HCT116 (cell line): ENCODE measurements around the gene HHIPL2. TPM values are rescaled to one million over a fixed set of nuclear protein-coding genes. Genes with fewer than 3 reads are reported as not detected.

Source experiments
- ATAC-seq: fragments of 200-7000 bp; cut with Tn5 transposase; 2 replicates; pipeline ENCODE4 v1.9.1; 2020; ENCODE audit warnings: mild to moderate bottlenecking, moderate library complexity
- BruUV-seq: library from RNA; stranded (reverse); fragments of 400-500 nt; replicated peaks from 2 replicates; lab custom pipeline; 2021; lab: Mats Ljungman, UMichigan
- CTCF ChIA-PET: fragments of 300-600 bp; sonication (Branson Sonifier 250); formaldehyde crosslinking; loops from one replicate; lab custom pipeline; 2021; ENCODE audit warnings: antibody characterized with exemption; lab: Charles Lee
- POLR2A ChIA-PET: fragments of 300-600, 350-600 bp; sonication (Branson Sonifier 250); formaldehyde crosslinking; loops from one replicate; lab custom pipeline; 2021; ENCODE audit warnings: antibody characterized with exemption; lab: Charles Lee
- RAD21 ChIA-PET, 2 experiments: fragments of 300-600 bp; sonication (Branson Sonifier 250); formaldehyde crosslinking; loops; one replicate each; lab custom pipeline; 2023; ENCODE audit warnings: low total read pairs in 2 of 2; ENCODE audit not compliant: uncharacterized antibody in 2 of 2, unreplicated experiment in 2 of 2, low non-redundant PET in 1 of 2; lab: Charles Lee
- DNase-seq: peaks from one replicate; pipeline ENCODE4 v3.0.0-alpha.2; 2010; ENCODE audit warnings: low read depth, low spot score
- H2AFZ ChIP-seq: fragments of 200-600 bp; shearing (Covaris generic), sonication (generic); 2 replicates; pipeline ENCODE4 v1.6.1; 2017; ENCODE audit warnings: low read depth, mixed run types, mixed read lengths, antibody characterized with exemption, low read length; ENCODE audit not compliant: poor library complexity, severe bottlenecking
- H3K27ac ChIP-seq: 2 replicates; pipeline ENCODE4 v1.5.1; 2012; ENCODE audit warnings: low read depth, low read length
- H3K27me3 ChIP-seq: fragments of 200-600 bp; sonication (generic); 2 replicates; pipeline ENCODE4 v1.6.1; 2016; ENCODE audit warnings: mixed run types, low read length, mixed read lengths; ENCODE audit not compliant: insufficient read depth
- H3K36me3 ChIP-seq, 2 experiments: fragments of 200-500 bp in 1 of 2; fragments of 200-600 bp in 1 of 2; sonication (Bioruptor generic) in 1 of 2; sonication (generic) in 1 of 2; 2 replicates each; pipeline versions ENCODE4 v1.5.1 to v1.6.1; 2014 to 2016; ENCODE audit warnings: low read length in 2 of 2, inconsistent platforms in 1 of 2, mixed read lengths in 1 of 2, mixed run types in 1 of 2; ENCODE audit not compliant: insufficient read depth in 2 of 2, control insufficient read depth in 1 of 2
- H3K4me1 ChIP-seq, 2 experiments: fragments of 200-600 bp in 1 of 2; sonication (generic) in 1 of 2; 2 replicates each; pipeline versions ENCODE4 v1.5.1 to v1.6.1; 2012 to 2017; ENCODE audit warnings: low read length in 2 of 2, inconsistent platforms in 1 of 2, mild to moderate bottlenecking in 1 of 2, mixed read lengths in 1 of 2, mixed run types in 1 of 2, moderate library complexity in 1 of 2; ENCODE audit not compliant: insufficient read depth in 2 of 2, control insufficient read depth in 1 of 2
- H3K4me2 ChIP-seq: fragments of 200-600 bp; sonication (generic); 2 replicates; pipeline ENCODE4 v1.6.1; 2017; ENCODE audit warnings: mixed run types, low read length, mixed read lengths
- H3K4me3 ChIP-seq, 2 experiments: fragments of 200-600 bp in 1 of 2; sonication (generic) in 1 of 2; replicated peaks in 1 of 2; 2 replicates each; pipeline ENCODE4 v1.5.1; 2011 to 2016; ENCODE audit warnings: low read length in 2 of 2, control low read depth in 1 of 2, low read depth in 1 of 2, mild to moderate bottlenecking in 1 of 2, mixed read lengths in 1 of 2, mixed run types in 1 of 2
- H3K79me2 ChIP-seq: fragments of 200-600 bp; sonication (generic); 2 replicates; pipeline ENCODE4 v1.6.1; 2017; ENCODE audit warnings: mild to moderate bottlenecking, mixed run types, low read length, moderate library complexity, mixed read lengths; ENCODE audit not compliant: insufficient read depth
- H3K9ac ChIP-seq: fragments of 200-600 bp; sonication (generic); 2 replicates; pipeline ENCODE4 v1.6.1; 2016; ENCODE audit warnings: low read length, mixed read lengths
- H3K9me2 ChIP-seq: fragments of 200-600 bp; sonication (generic), shearing (Covaris generic); 2 replicates; pipeline ENCODE4 v1.6.1; 2017; ENCODE audit warnings: mixed run types, mild to moderate bottlenecking, moderate library complexity; ENCODE audit not compliant: insufficient read depth
- H3K9me3 ChIP-seq, 2 experiments: fragments of 200-500 bp in 1 of 2; fragments of 200-600 bp in 1 of 2; sonication (Bioruptor generic) in 1 of 2; sonication (generic) in 1 of 2; 2 replicates each; pipeline ENCODE4 v1.6.1; 2014 to 2017; ENCODE audit warnings: low read length in 2 of 2, mixed read lengths in 2 of 2, inconsistent platforms in 1 of 2, low read depth in 1 of 2, mild to moderate bottlenecking in 1 of 2, mixed run types in 1 of 2, moderate library complexity in 1 of 2; ENCODE audit not compliant: control insufficient read depth in 1 of 2, insufficient read depth in 1 of 2
- H4K20me1 ChIP-seq: fragments of 200-600 bp; sonication (generic), shearing (Covaris generic); 2 replicates; pipeline ENCODE4 v1.6.1; 2017; ENCODE audit warnings: mixed run types, mild to moderate bottlenecking, moderate library complexity; ENCODE audit not compliant: insufficient read depth
- CBX3 ChIP-seq: IDR thresholded peaks from 2 replicates; pipeline ENCODE4 v1.6.1; 2012; ENCODE audit warnings: low read depth
- CEBPB ChIP-seq: IDR thresholded peaks from 2 replicates; pipeline ENCODE4 v1.6.1; 2012; ENCODE audit warnings: low read depth
- EGR1 ChIP-seq: IDR thresholded peaks from 2 replicates; pipeline ENCODE4 v1.6.1; 2012; ENCODE audit warnings: low read depth
- ELF1 ChIP-seq: IDR thresholded peaks from 2 replicates; pipeline ENCODE4 v1.6.1; 2012; ENCODE audit warnings: low read depth, borderline replicate concordance
- EZH2phosphoT487 ChIP-seq: fragments of 200-600 bp; IDR thresholded peaks from 2 replicates; pipeline ENCODE4 v1.6.1; 2018; ENCODE audit warnings: antibody characterized with exemption, borderline replicate concordance
- FOSL1 ChIP-seq: IDR thresholded peaks from 2 replicates; pipeline ENCODE4 v1.6.1; 2012; ENCODE audit warnings: low read depth
- POLR2A ChIP-seq: IDR thresholded peaks from 2 replicates; pipeline ENCODE4 v1.7.0; 2011; ENCODE audit warnings: borderline replicate concordance; ENCODE audit not compliant: insufficient read depth, insufficient read length; ENCODE audit errors: extremely low read depth
- POLR2AphosphoS5 ChIP-seq: IDR thresholded peaks from 2 replicates; pipeline ENCODE4 v1.6.1; 2011; ENCODE audit warnings: mild to moderate bottlenecking, low read depth, low read length, moderate library complexity
- RAD21 ChIP-seq: IDR thresholded peaks from 2 replicates; pipeline ENCODE4 v1.6.1; 2012; ENCODE audit warnings: low read depth, mild to moderate bottlenecking
- SIN3A ChIP-seq: IDR thresholded peaks from 2 replicates; pipeline ENCODE4 v1.6.1; 2012; ENCODE audit warnings: low read depth
- SRF ChIP-seq: IDR thresholded peaks from 2 replicates; pipeline ENCODE4 v1.6.1; 2012; ENCODE audit warnings: low read depth
- TCF7L2 ChIP-seq: IDR thresholded peaks from 2 replicates; pipeline ENCODE4 v1.7.0; 2011; ENCODE audit warnings: borderline replicate concordance, inconsistent platforms; ENCODE audit not compliant: insufficient read depth, insufficient read length; ENCODE audit errors: extremely low read depth
- YY1 ChIP-seq: IDR thresholded peaks from 2 replicates; pipeline ENCODE4 v1.6.1; 2011; ENCODE audit warnings: low read length, low read depth, moderate library complexity, mild to moderate bottlenecking; ENCODE audit not compliant: insufficient replicate concordance; ENCODE audit errors: extremely low read depth
- ZFX ChIP-seq: fragments of 450-650 bp; IDR thresholded peaks from 2 replicates; pipeline ENCODE4 v1.6.1; 2017
- ZNF274 ChIP-seq: fragments of 200-500 bp; sonication (Bioruptor generic); IDR thresholded peaks from 2 replicates; pipeline ENCODE4 v1.6.1; 2014; ENCODE audit warnings: mild to moderate bottlenecking, low read depth, low read length, inconsistent platforms
- intact Hi-C: fragments of 100-400 bp; cut with micrococcal nuclease; formaldehyde crosslinking; loops from 2 replicates; pipeline ENCODE4 v1.10.0; 2022
- total RNA-seq: library from RNA; stranded (reverse); gene quantifications from one replicate; pipeline ENCODE4 v1.2.1, GENCODE V29; 2021; ENCODE audit not compliant: unreplicated experiment
- TF ChIP-seq, protein P1 (sequence below), 3 experiments: fragments of 200-600 bp in 1 of 3; sonication (generic) in 1 of 3; IDR thresholded peaks in 2 of 3; conservative IDR thresholded peaks in 1 of 3; 2 replicates each; pipeline ENCODE4 v1.5.1; 2012 to 2017; ENCODE audit warnings: low read depth in 2 of 3, low read length in 2 of 3, antibody characterized with exemption in 1 of 3, borderline replicate concordance in 1 of 3, control low read depth in 1 of 3, mild to moderate bottlenecking in 1 of 3, mixed read lengths in 1 of 3, mixed run types in 1 of 3, moderate library complexity in 1 of 3; ENCODE audit not compliant: insufficient read depth in 1 of 3
- TF ChIP-seq, protein P2 (sequence below): IDR thresholded peaks from 2 replicates; pipeline ENCODE4 v1.6.1; 2012
- TF ChIP-seq, protein P3 (sequence below): IDR thresholded peaks from 2 replicates; pipeline ENCODE4 v1.6.1; 2012

HHIPL2 gene
- total RNA-seq, 1 experiment from 2014 or later, result 0.27 TPM

DNA sequence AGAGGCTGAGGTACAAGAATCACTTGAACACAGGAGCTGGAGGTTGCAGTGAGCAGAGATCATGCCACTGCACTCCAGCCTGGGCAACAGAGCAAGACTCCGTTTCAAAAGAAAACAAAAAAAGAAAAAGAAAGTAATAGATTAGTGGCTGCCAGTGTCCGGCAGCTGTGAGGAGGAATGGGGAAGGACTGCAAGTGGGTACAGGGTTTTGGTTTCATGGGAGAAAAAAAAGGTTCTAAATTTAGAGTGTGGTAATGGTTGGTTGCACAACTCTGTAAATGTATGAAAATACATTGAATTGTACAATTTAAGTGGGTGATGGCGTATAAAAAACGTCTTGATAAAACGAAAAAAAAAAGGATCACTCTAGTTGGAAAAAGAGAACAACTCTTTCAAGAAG, 35.2 kb upstream of the HHIPL2 start:
- BruUV-seq, result no TSS peak
- Histone ChIP-seq H2AFZ (no peak overlapping the region), H3K9me3 (no peaks in the 10 kb centered on the region), H3K27ac (no peak overlapping the region), H3K9me2 (no peaks in the 10 kb centered on the region), H3K79me2 (peaks cover 89% of the 10 kb centered on the region), H3K27me3 (no peaks in the 10 kb centered on the region), H3K9ac (0 out of 2 replicates have a peak overlapping the region, but pooled peaks have one; percentile 33), H3K4me3 (no peak overlapping the region), H3K36me3 (peaks cover 14 to 32% of the 10 kb centered on the region in 2 experiments; a peak in 3 of 4 replicates), H3K4me2 (peak overlapping the region; percentile 49), H4K20me1 (no peaks in the 10 kb centered on the region), H3K4me1 (peaks cover 7 to 20% of the 10 kb centered on the region in 2 experiments)
- CTCF ChIA-PET, result no interaction called here
- no peak for DNase-seq
- intact Hi-C loops, result no loop called here
- ATAC-seq, result no peak
- TF ChIP-seq CEBPB (no peak), ELF1 (no peak), POLR2A (no peak), RAD21 (no peak), ZNF274 (no peak), EGR1 (no peak), ZFX (no peak), YY1 (no peak), SRF (no peak), SIN3A (no peak), TCF7L2 (no peak), EZH2phosphoT487 (no peak), FOSL1 (no peak), CBX3 (no peak), POLR2AphosphoS5 (no peak)
- TF ChIP-seq, protein P1, sequence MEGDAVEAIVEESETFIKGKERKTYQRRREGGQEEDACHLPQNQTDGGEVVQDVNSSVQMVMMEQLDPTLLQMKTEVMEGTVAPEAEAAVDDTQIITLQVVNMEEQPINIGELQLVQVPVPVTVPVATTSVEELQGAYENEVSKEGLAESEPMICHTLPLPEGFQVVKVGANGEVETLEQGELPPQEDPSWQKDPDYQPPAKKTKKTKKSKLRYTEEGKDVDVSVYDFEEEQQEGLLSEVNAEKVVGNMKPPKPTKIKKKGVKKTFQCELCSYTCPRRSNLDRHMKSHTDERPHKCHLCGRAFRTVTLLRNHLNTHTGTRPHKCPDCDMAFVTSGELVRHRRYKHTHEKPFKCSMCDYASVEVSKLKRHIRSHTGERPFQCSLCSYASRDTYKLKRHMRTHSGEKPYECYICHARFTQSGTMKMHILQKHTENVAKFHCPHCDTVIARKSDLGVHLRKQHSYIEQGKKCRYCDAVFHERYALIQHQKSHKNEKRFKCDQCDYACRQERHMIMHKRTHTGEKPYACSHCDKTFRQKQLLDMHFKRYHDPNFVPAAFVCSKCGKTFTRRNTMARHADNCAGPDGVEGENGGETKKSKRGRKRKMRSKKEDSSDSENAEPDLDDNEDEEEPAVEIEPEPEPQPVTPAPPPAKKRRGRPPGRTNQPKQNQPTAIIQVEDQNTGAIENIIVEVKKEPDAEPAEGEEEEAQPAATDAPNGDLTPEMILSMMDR (IDR thresholded peaks at IDR 0.05 in 2 of 3, conservative IDR thresholded peaks at IDR 0.05 in 1 of 3; ENCODE audit: borderline replicate concordance in 1 of 3, insufficient read depth in 1 of 3, low read depth in 2 of 3, low read length in 2 of 3), result no peak
- TF ChIP-seq, protein P2, sequence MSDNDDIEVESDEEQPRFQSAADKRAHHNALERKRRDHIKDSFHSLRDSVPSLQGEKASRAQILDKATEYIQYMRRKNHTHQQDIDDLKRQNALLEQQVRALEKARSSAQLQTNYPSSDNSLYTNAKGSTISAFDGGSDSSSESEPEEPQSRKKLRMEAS, result no peak
- TF ChIP-seq, protein P3, sequence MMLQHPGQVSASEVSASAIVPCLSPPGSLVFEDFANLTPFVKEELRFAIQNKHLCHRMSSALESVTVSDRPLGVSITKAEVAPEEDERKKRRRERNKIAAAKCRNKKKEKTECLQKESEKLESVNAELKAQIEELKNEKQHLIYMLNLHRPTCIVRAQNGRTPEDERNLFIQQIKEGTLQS, result no peak
- RAD21 ChIA-PET, result no interaction called here
- POLR2A ChIA-PET, result no interaction called here
